H9 (cell line): ENCODE results near the gene SLC27A6. TPM values are rescaled to one million over a fixed set of nuclear protein-coding genes. Genes with fewer than 3 reads are reported as not detected.

ENCODE experiments used
- DNase-seq: peaks from one replicate; pipeline ENCODE4 v3.0.0-alpha.2; 2017
- H2AFZ ChIP-seq: one replicate; pipeline ENCODE4 v1.6.1; 2013; ENCODE audit warnings: mild to moderate bottlenecking, low read length, control low read depth, moderate library complexity
- H2AK5ac ChIP-seq: 2 replicates; pipeline ENCODE4 v1.6.1; 2013; ENCODE audit warnings: low read length, control low read depth, mixed read lengths; ENCODE audit not compliant: insufficient read length
- H2BK120ac ChIP-seq: one replicate; pipeline ENCODE4 v1.6.1; 2013; ENCODE audit warnings: low read depth, mild to moderate bottlenecking, low read length, control low read depth, inconsistent platforms; ENCODE audit not compliant: poor library complexity, severe bottlenecking
- H2BK12ac ChIP-seq: 2 replicates; pipeline ENCODE4 v1.6.1; 2013; ENCODE audit warnings: low read length, control low read depth, mixed read lengths, low read depth; ENCODE audit not compliant: insufficient read length
- H2BK15ac ChIP-seq: 2 replicates; pipeline ENCODE4 v1.6.1; 2013; ENCODE audit warnings: low read depth, low read length, control low read depth
- H2BK20ac ChIP-seq: one replicate; pipeline ENCODE4 v1.6.1; 2013; ENCODE audit warnings: low read depth, mild to moderate bottlenecking, low read length, control low read depth, inconsistent platforms; ENCODE audit not compliant: poor library complexity, severe bottlenecking
- H2BK5ac ChIP-seq: 2 replicates; pipeline ENCODE4 v1.6.1; 2013; ENCODE audit warnings: low read length, control low read depth, mixed read lengths; ENCODE audit not compliant: insufficient read length
- H3K14ac ChIP-seq: 2 replicates; pipeline ENCODE4 v1.6.1; 2013; ENCODE audit warnings: low read length, control low read depth; ENCODE audit not compliant: insufficient read depth
- H3K18ac ChIP-seq: 2 replicates; pipeline ENCODE4 v1.6.1; 2013; ENCODE audit warnings: low read depth, mild to moderate bottlenecking, mixed read lengths, low read length, control low read depth; ENCODE audit not compliant: insufficient read length
- H3K23ac ChIP-seq: 2 replicates; pipeline ENCODE4 v1.6.1; 2013; ENCODE audit warnings: low read length, control low read depth, mixed read lengths, low read depth; ENCODE audit not compliant: insufficient read length
- H3K23me2 ChIP-seq: 2 replicates; pipeline ENCODE4 v1.6.1; 2013; ENCODE audit warnings: low read depth, mild to moderate bottlenecking, mixed read lengths, low read length, control low read depth; ENCODE audit not compliant: insufficient read length, poor library complexity, severe bottlenecking
- H3K27ac ChIP-seq: 2 replicates; pipeline ENCODE4 v1.5.1; 2013; ENCODE audit warnings: low read length, control low read depth, mixed read lengths, low read depth; ENCODE audit not compliant: insufficient read length
- H3K27me3 ChIP-seq: 2 replicates; pipeline ENCODE4 v1.6.1; 2013; ENCODE audit warnings: low read length, control low read depth, inconsistent platforms; ENCODE audit not compliant: insufficient read depth
- H3K4ac ChIP-seq: 2 replicates; pipeline ENCODE4 v1.6.1; 2013; ENCODE audit warnings: low read depth, mild to moderate bottlenecking, control low read depth, inconsistent platforms, low read length, moderate library complexity
- H3K4me1 ChIP-seq: 2 replicates; pipeline ENCODE4 v1.6.1; 2013; ENCODE audit warnings: low read length, control low read depth, inconsistent platforms; ENCODE audit not compliant: insufficient read depth
- H3K4me2 ChIP-seq: 2 replicates; pipeline ENCODE4 v1.6.1; 2013; ENCODE audit warnings: low read length, control low read depth, mixed read lengths; ENCODE audit not compliant: insufficient read length, insufficient read depth
- H3K56ac ChIP-seq: 2 replicates; pipeline ENCODE4 v1.6.1; 2013; ENCODE audit warnings: low read depth, mild to moderate bottlenecking, mixed read lengths, low read length, control low read depth; ENCODE audit not compliant: insufficient read length
- H3K79me1 ChIP-seq: 2 replicates; pipeline ENCODE4 v1.6.1; 2013; ENCODE audit warnings: low read depth, mild to moderate bottlenecking, moderate library complexity, low read length, control low read depth, inconsistent platforms; ENCODE audit not compliant: insufficient read depth, poor library complexity, severe bottlenecking
- H3K79me2 ChIP-seq: 2 replicates; pipeline ENCODE4 v1.6.1; 2013; ENCODE audit warnings: low read length, control low read depth, inconsistent platforms; ENCODE audit not compliant: insufficient read depth
- H3K9ac ChIP-seq: 2 replicates; pipeline ENCODE4 v1.6.1; 2013; ENCODE audit warnings: low read length, control low read depth, mixed read lengths; ENCODE audit not compliant: insufficient read length; ENCODE audit errors: extremely low read depth
- H3K9me3 ChIP-seq: one replicate; pipeline ENCODE4 v1.6.1; 2013; ENCODE audit warnings: low read depth, low read length, inconsistent platforms; ENCODE audit not compliant: control insufficient read depth
- H3T11ph ChIP-seq: one replicate; pipeline ENCODE4 v1.6.1; 2013; ENCODE audit warnings: mild to moderate bottlenecking, low read length, control low read depth, inconsistent platforms
- H4K20me1 ChIP-seq: one replicate; pipeline ENCODE4 v1.6.1; 2013; ENCODE audit not compliant: control insufficient read depth, insufficient read length, insufficient read depth
- H4K5ac ChIP-seq: 2 replicates; pipeline ENCODE4 v1.6.1; 2013; ENCODE audit warnings: low read depth, mild to moderate bottlenecking, mixed read lengths, low read length, control low read depth; ENCODE audit not compliant: insufficient read length
- H4K8ac ChIP-seq: replicated peaks from 2 replicates; pipeline ENCODE4 v1.6.1; 2013; ENCODE audit warnings: low read length, control low read depth, mixed read lengths, low read depth; ENCODE audit not compliant: insufficient read length
- H4K91ac ChIP-seq: 2 replicates; pipeline ENCODE4 v1.6.1; 2013; ENCODE audit warnings: low read depth, mild to moderate bottlenecking, moderate library complexity, mixed read lengths, low read length, control low read depth; ENCODE audit not compliant: insufficient read length
- H3K27ac Mint-ChIP-seq, 3 experiments: 2 replicates in 2 of 3; 3 replicates in 1 of 3; pipeline ENCODE4 v1.8.0; 2020 to 2021; ENCODE audit warnings: mixed read lengths in 3 of 3, mild to moderate bottlenecking in 1 of 3, moderate library complexity in 1 of 3
- H3K27me3 Mint-ChIP-seq: 2 replicates; pipeline ENCODE4 v1.8.0; 2021; ENCODE audit warnings: low read depth, mild to moderate bottlenecking, moderate library complexity, mixed read lengths
- H3K36me3 Mint-ChIP-seq, 3 experiments: 2 replicates in 2 of 3; 3 replicates in 1 of 3; pipeline ENCODE4 v1.8.0; 2020 to 2021; ENCODE audit warnings: low read depth in 3 of 3, mixed read lengths in 3 of 3; ENCODE audit not compliant: insufficient read depth in 1 of 3
- H3K4me1 Mint-ChIP-seq, 2 experiments: 2 replicates each; pipeline ENCODE4 v1.8.0; 2020; ENCODE audit warnings: mixed read lengths in 2 of 2
- H3K4me3 Mint-ChIP-seq, 2 experiments: 2 replicates in 1 of 2; 3 replicates in 1 of 2; pipeline ENCODE4 v1.8.0; 2020 to 2021; ENCODE audit warnings: mild to moderate bottlenecking in 2 of 2, mixed read lengths in 2 of 2, moderate library complexity in 1 of 2
- H3K9me3 Mint-ChIP-seq, 2 experiments: 2 replicates in 1 of 2; 3 replicates in 1 of 2; pipeline ENCODE4 v1.8.0; 2020; ENCODE audit warnings: mild to moderate bottlenecking in 2 of 2, mixed read lengths in 2 of 2, moderate library complexity in 1 of 2
- WGBS: extraction: QIAGEN DNeasy Blood & Tissue Kit; methylation state at CpG from one replicate; pipeline ENCODE4 v1.1.7; 2013; ENCODE audit warnings: missing lambda C conversion rate, low lambda C conversion rate, mixed read lengths; ENCODE audit not compliant: insufficient read length; ENCODE audit errors: extremely low coverage; 5-methylcytosine and 5-hydroxymethylcytosine counted together
- total RNA-seq: library from RNA; stranded (reverse); gene quantifications from 2 replicates; pipeline ENCODE4 v1.2.1, GENCODE V29; 2021
- TF ChIP-seq, protein P1 (sequence below): fragments of 200-600 bp; sonication (generic); conservative IDR thresholded peaks from 3 replicates; pipeline ENCODE4 v1.8.0; 2021; ENCODE audit warnings: antibody characterized with exemption, mild to moderate bottlenecking

Gene SLC27A6
- total RNA-seq, 1 experiment from 2014 or later = 3.0 TPM

DNA sequence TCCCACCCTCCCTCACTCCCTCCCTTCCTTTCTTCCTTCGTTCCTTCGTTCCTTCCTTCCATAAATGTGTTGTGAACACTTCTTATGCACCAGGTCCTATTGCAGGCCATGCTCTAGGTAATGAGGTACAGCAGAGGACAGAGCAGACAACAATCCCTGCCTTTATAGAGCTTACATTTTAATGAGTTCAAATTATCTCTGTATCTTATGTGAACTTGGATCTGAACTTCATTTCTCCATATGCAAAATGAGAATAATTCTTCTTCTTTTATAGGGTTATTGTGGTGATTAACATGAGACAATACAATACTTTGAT lies 37.2 kb downstream of the SLC27A6 start:
- H4K5ac ChIP-seq = peak overlapping the region; percentile 94
- no peak overlapping the region; the same call in 1 of the 2 replicates for H3K4ac ChIP-seq
- H4K20me1 ChIP-seq = no peaks in the 10 kb centered on the region
- H3K4me3 Mint-ChIP-seq = no peak overlapping the region
- peak overlapping the region; percentile 25 for H3K9ac ChIP-seq
- TF ChIP-seq, protein P1, sequence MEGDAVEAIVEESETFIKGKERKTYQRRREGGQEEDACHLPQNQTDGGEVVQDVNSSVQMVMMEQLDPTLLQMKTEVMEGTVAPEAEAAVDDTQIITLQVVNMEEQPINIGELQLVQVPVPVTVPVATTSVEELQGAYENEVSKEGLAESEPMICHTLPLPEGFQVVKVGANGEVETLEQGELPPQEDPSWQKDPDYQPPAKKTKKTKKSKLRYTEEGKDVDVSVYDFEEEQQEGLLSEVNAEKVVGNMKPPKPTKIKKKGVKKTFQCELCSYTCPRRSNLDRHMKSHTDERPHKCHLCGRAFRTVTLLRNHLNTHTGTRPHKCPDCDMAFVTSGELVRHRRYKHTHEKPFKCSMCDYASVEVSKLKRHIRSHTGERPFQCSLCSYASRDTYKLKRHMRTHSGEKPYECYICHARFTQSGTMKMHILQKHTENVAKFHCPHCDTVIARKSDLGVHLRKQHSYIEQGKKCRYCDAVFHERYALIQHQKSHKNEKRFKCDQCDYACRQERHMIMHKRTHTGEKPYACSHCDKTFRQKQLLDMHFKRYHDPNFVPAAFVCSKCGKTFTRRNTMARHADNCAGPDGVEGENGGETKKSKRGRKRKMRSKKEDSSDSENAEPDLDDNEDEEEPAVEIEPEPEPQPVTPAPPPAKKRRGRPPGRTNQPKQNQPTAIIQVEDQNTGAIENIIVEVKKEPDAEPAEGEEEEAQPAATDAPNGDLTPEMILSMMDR = no peak
- peaks cover 6% of the 10 kb centered on the region; the same call in 1 of the 2 replicates for H3K4me1 ChIP-seq
- H3K27ac Mint-ChIP-seq = peak overlapping the region in 2 of 3 experiments; percentile 16 to 74; a peak in 4 of 7 replicates
- no peaks in the 10 kb centered on the region for H3K9me3 Mint-ChIP-seq
- peak overlapping the region; percentile 89 for H2BK5ac ChIP-seq
- no peak overlapping the region for H3K56ac ChIP-seq
- peak overlapping the region; percentile 95 for H2BK12ac ChIP-seq
- peak overlapping the region; percentile 53; the same call in 1 of the 2 replicates for H3K14ac ChIP-seq
- H3K79me2 ChIP-seq = no peaks in the 10 kb centered on the region
- no peak for DNase-seq
- H2AFZ ChIP-seq = no peak overlapping the region
- H4K91ac ChIP-seq = no peak overlapping the region
- H2BK120ac ChIP-seq = no peak overlapping the region
- no peak overlapping the region for H2BK20ac ChIP-seq
- H3T11ph ChIP-seq = no peak overlapping the region
- H2BK15ac ChIP-seq = no peak overlapping the region
- H4K8ac ChIP-seq = peak overlapping the region; percentile 92
- no peak overlapping the region for H3K27ac ChIP-seq
- no peaks in the 10 kb centered on the region for H3K36me3 Mint-ChIP-seq
- no peaks in the 10 kb centered on the region for H3K9me3 ChIP-seq
- H3K27me3 ChIP-seq = no peaks in the 10 kb centered on the region
- H3K4me1 Mint-ChIP-seq = peaks cover 9 to 10% of the 10 kb centered on the region in 2 experiments
- H3K4me2 ChIP-seq = peak overlapping the region; percentile 55
- no peaks in the 10 kb centered on the region for H3K23me2 ChIP-seq
- H3K23ac ChIP-seq = no peak overlapping the region
- H3K18ac ChIP-seq = peak overlapping the region; percentile 95
- H3K27me3 Mint-ChIP-seq = no peaks in the 10 kb centered on the region
- H3K79me1 ChIP-seq = no peaks in the 10 kb centered on the region
- H2AK5ac ChIP-seq = peak overlapping the region; percentile 92
- no CpG with 5 or more reads among the region's 2 CpGs for WGBS
